ENCODE data around the gene RNPEPL1. TPM values are rescaled to one million over a fixed set of nuclear protein-coding genes. Genes with fewer than 3 reads are reported as not detected.

The RNPEPL1 gene
- total and polyA plus RNA-seq, 2 experiments from 2014 or later: 46.3 to 57.2 TPM

DNA sequence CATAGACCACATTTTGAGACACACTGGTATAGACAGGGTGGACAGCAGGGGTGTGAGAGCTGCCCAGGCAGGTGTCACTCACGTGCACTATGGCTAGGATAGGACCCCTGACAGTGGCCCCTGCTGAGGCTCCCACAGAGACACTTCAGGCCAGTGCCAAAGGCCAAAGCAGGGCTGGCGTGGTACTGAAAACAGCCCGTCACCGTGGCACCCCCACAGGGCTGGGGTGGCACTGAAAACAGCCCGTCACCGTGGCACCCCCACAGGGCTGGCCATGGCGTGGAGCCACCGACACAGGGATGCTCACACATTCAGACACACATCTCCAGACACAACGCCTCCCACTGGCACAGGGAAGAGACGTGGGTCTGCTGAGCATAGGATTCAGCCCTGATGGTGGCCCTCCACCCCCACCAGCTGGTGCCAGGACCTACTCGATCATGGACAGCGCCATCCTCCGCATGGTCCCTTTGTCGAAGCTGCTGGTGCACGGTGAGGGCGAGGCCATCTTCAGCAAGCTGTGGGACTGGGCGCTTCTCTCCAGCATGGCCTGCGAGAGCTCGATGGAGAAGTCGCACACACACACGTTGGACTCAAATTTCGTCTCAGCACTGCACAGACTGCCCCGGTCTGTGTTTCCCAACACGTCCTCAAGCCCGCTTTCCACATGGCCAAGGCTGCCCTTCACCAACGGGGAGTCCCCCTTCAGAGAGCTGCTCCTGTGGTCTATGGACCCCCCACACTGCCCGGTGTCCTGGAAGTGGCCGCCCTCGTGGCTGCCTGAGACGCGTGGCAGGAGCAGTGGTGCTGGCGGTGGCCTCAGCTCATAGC is 44.6 kb upstream of the RNPEPL1 start:
- WGBS (ENCODE audit: low lambda C conversion rate, missing lambda C conversion rate): 98% methylated on average over 32 of the region's 32 CpGs
- DNase-seq (ENCODE audit: low spot score): no peak
- Histone ChIP-seq H3K4me3 (no peak overlapping the region), H3K79me2 (no peaks in the 10 kb centered on the region), H3K4me2 (no peak overlapping the region), H4K20me1 (ENCODE audit: insufficient read depth, poor library complexity, severe bottlenecking) (no peaks in the 10 kb centered on the region), H3K9me2 (replicated peaks; ENCODE audit: insufficient read depth) (no peaks in the 10 kb centered on the region), H3K9me3 (ENCODE audit: low read depth) (peaks cover 5% of the 10 kb centered on the region), H3K36me3 (replicated peaks; ENCODE audit: insufficient read depth, low read depth) (no peaks in the 10 kb centered on the region), H3K4me1 (ENCODE audit: insufficient read depth) (no peaks in the 10 kb centered on the region), H2AFZ (no peak overlapping the region), H3K27me3 (no peaks in the 10 kb centered on the region), H3K27ac (no peak overlapping the region)
- TF ChIP-seq, protein P1, sequence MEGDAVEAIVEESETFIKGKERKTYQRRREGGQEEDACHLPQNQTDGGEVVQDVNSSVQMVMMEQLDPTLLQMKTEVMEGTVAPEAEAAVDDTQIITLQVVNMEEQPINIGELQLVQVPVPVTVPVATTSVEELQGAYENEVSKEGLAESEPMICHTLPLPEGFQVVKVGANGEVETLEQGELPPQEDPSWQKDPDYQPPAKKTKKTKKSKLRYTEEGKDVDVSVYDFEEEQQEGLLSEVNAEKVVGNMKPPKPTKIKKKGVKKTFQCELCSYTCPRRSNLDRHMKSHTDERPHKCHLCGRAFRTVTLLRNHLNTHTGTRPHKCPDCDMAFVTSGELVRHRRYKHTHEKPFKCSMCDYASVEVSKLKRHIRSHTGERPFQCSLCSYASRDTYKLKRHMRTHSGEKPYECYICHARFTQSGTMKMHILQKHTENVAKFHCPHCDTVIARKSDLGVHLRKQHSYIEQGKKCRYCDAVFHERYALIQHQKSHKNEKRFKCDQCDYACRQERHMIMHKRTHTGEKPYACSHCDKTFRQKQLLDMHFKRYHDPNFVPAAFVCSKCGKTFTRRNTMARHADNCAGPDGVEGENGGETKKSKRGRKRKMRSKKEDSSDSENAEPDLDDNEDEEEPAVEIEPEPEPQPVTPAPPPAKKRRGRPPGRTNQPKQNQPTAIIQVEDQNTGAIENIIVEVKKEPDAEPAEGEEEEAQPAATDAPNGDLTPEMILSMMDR (IDR thresholded peaks at IDR 0.05; ENCODE audit: poor library complexity): no peak
- TF ChIP-seq EZH2phosphoT487 (IDR thresholded peaks at IDR 0.05; ENCODE audit: low read depth, severe bottlenecking, unreplicated experiment): no peak
- no peak for TF ChIP-seq EZH2 (IDR thresholded peaks at IDR 0.05; ENCODE audit: borderline replicate concordance)

DNA sequence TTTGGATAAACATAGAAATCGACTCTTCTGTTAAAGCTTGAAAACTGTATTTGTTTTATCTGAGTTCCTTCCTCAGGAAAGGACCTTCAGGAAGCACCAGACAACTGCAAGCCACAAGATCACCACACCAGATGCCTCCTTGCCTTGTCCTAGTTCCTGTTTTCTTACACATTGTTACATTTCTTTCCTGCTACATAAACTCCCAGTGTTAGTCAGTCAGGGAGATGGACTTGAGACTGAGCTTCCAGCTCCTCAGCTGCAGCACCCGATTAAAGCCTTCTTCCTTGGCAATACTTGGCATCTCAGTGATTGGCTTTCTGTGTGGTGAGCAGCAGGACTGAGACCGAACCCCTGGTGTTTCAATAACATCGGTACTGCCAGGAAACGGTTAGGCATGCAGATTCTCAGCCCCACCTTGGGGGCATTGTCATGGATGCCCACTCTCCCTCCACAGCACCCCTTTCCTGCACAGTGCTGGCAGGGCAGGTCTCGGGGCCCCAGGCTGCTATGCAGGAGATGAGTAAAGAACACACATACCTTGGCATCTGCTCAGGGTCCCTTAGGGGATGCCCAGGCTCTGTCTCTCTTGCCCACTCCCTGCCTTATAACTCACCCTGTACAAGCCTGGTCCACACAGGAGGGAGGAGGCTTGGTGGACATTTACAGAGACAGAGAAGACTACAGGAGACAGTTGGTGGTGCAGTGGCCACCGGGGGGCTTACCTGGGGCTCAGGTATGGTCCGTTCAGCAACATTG is 43.1 kb upstream of the RNPEPL1 start:
- H3K9me2 ChIP-seq (replicated peaks; ENCODE audit: insufficient read depth): no peaks in the 10 kb centered on the region
- no peak for TF ChIP-seq EZH2 (IDR thresholded peaks at IDR 0.05; ENCODE audit: borderline replicate concordance)
- TF ChIP-seq EZH2phosphoT487 (IDR thresholded peaks at IDR 0.05; ENCODE audit: low read depth, severe bottlenecking, unreplicated experiment): no peak
- TF ChIP-seq, protein P1 (IDR thresholded peaks at IDR 0.05; ENCODE audit: poor library complexity): no peak
- H3K4me1 ChIP-seq (ENCODE audit: insufficient read depth): no peaks in the 10 kb centered on the region
- 85% methylated on average over 8 of the region's 8 CpGs for WGBS (ENCODE audit: low lambda C conversion rate, missing lambda C conversion rate)
- no peaks in the 10 kb centered on the region for H3K27me3 ChIP-seq
- no peaks in the 10 kb centered on the region for H3K36me3 ChIP-seq (replicated peaks; ENCODE audit: insufficient read depth, low read depth)
- no peaks in the 10 kb centered on the region for H4K20me1 ChIP-seq (ENCODE audit: insufficient read depth, poor library complexity, severe bottlenecking)
- no peaks in the 10 kb centered on the region for H3K79me2 ChIP-seq
- peaks cover 5% of the 10 kb centered on the region for H3K9me3 ChIP-seq (ENCODE audit: low read depth)
- no peak overlapping the region for H3K4me2 ChIP-seq
- no peak overlapping the region for H3K4me3 ChIP-seq
- H2AFZ ChIP-seq: no peak overlapping the region
- no peak overlapping the region for H3K27ac ChIP-seq
- no peak for DNase-seq (ENCODE audit: low spot score)

DNA sequence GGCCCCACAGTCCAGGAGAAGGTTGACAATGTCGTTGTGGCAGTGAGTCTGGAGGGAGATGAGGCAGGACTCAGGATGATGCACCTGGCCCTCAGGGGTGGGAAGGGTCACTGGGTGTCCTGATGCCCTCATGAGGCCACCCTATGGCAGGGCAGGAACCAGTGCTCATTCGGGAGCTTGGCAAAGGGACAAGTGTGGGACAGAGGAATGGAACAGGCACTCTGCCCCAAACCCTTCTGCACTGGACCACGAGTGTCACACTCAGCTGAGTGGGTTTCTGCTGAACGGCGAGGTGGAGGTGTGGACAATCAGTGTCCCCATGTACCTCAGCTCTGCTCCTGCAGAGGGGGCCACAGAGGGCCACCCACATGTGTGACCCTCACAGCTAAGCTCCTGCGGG is 42.5 kb upstream of the RNPEPL1 start:
- H3K4me1 ChIP-seq (ENCODE audit: insufficient read depth): no peaks in the 10 kb centered on the region
- peaks cover 5% of the 10 kb centered on the region for H3K9me3 ChIP-seq (ENCODE audit: low read depth)
- no peak overlapping the region for H3K4me2 ChIP-seq
- no peak for DNase-seq (ENCODE audit: low spot score)
- H3K9me2 ChIP-seq (replicated peaks; ENCODE audit: insufficient read depth): no peaks in the 10 kb centered on the region
- no peak for TF ChIP-seq EZH2 (IDR thresholded peaks at IDR 0.05; ENCODE audit: borderline replicate concordance)
- TF ChIP-seq, protein P1 (IDR thresholded peaks at IDR 0.05; ENCODE audit: poor library complexity): no peak
- no peak for TF ChIP-seq EZH2phosphoT487 (IDR thresholded peaks at IDR 0.05; ENCODE audit: low read depth, severe bottlenecking, unreplicated experiment)
- no peak overlapping the region for H2AFZ ChIP-seq
- no peaks in the 10 kb centered on the region for H3K27me3 ChIP-seq
- no peak overlapping the region for H3K4me3 ChIP-seq
- no peaks in the 10 kb centered on the region for H4K20me1 ChIP-seq (ENCODE audit: insufficient read depth, poor library complexity, severe bottlenecking)
- no peak overlapping the region for H3K27ac ChIP-seq
- H3K79me2 ChIP-seq: no peaks in the 10 kb centered on the region
- no peaks in the 10 kb centered on the region for H3K36me3 ChIP-seq (replicated peaks; ENCODE audit: insufficient read depth, low read depth)
- WGBS (ENCODE audit: low lambda C conversion rate, missing lambda C conversion rate): 98% methylated on average over 6 of the region's 6 CpGs

All from hepatocyte (in vitro differentiated cells).